Neural progenitor cell (in vitro differentiated cells): Measurements from ENCODE around the gene PEF1.
A peak's percentile ranks its signal among the peaks of the same experiment; 100 is the strongest.

Experiments
- CTCF ChIP-seq: fragments of 200-600 bp; sonication (generic); IDR thresholded peaks from 2 replicates; pipeline ENCODE4 v1.5.1; 2017; ENCODE audit warnings: antibody characterized with exemption, mild to moderate bottlenecking
- EZH2 ChIP-seq: fragments of 200-600 bp; sonication (generic); IDR thresholded peaks from 2 replicates; pipeline ENCODE4 v1.6.1; 2017; ENCODE audit warnings: antibody characterized with exemption, mild to moderate bottlenecking, moderate library complexity
- EZH2phosphoT487 ChIP-seq: fragments of 200-600 bp; sonication (generic); IDR thresholded peaks from 2 replicates; pipeline ENCODE4 v1.6.1; 2017; ENCODE audit warnings: antibody characterized with exemption

- peak; percentile 78 for TF ChIP-seq CTCF
- TF ChIP-seq EZH2phosphoT487, result no peak
- no peak for TF ChIP-seq EZH2
Measured at GRCh38 chr1:31587720-31588423, 56.8 kb downstream of the PEF1 start.
